ENCODE results near the gene GNA14. TPM values are rescaled to one million over a fixed set of nuclear protein-coding genes. Genes with fewer than 3 reads are reported as not detected.
A peak's percentile ranks its signal among the peaks of the same experiment; 100 is the strongest.

Gene GNA14
- total and polyA plus RNA-seq, 2 donors (not counting 1 experiment from before 2014, with no cell fraction given): 0.50 to 0.52 TPM

GRCh38 chr9:77546376-77546950 lies 101.7 kb downstream of the GNA14 start:
- Histone ChIP-seq H3K27me3 (ENCODE audit: control insufficient read depth, insufficient read depth, low read length) (no peaks in the 10 kb centered on the region), H3K4me3 (replicated peaks in 1 of 4; ENCODE audit: control extremely low read depth in 1 of 4, insufficient read depth in 1 of 4, low read depth in 3 of 4, low read length in 4 of 4) (no peak overlapping the region), H3K79me2 (ENCODE audit: control insufficient read depth, insufficient read depth, low read length) (no peaks in the 10 kb centered on the region), H4K20me1 (ENCODE audit: control insufficient read depth, extremely low read depth, insufficient read depth, low read length) (no peaks in the 10 kb centered on the region), H3K27ac (ENCODE audit: insufficient read depth, low read length) (no peak overlapping the region), H2AFZ (ENCODE audit: low read length) (no peak overlapping the region), H3K4me1 (ENCODE audit: control insufficient read depth, extremely low read depth, insufficient read depth, low read length) (no peaks in the 10 kb centered on the region), H3K9me3 (ENCODE audit: control insufficient read depth, insufficient read depth, low read depth, low read length) (no peaks in the 10 kb centered on the region), H3K4me2 (ENCODE audit: extremely low read depth, insufficient read depth, low read length) (no peak overlapping the region), H3K36me3 (ENCODE audit: control insufficient read depth, insufficient read depth, low read length) (no peaks in the 10 kb centered on the region), H3K9ac (ENCODE audit: insufficient read depth, low read length) (no peak overlapping the region)
- TF ChIP-seq CTCF (conservative IDR thresholded peaks at IDR 0.05 in 1 of 2, IDR thresholded peaks at IDR 0.05 in 1 of 2; ENCODE audit: low read depth in 1 of 2, low read length in 2 of 2) (no peak), EZH2 (IDR thresholded peaks at IDR 0.05; ENCODE audit: low read length, missing control alignments) (no peak)
- DNase-seq (ENCODE audit: low read depth in 2 of 2): peak in 1 of 2 donors; percentile 22

- no peak overlapping the region for H3K9ac ChIP-seq (ENCODE audit: insufficient read depth, low read length)
- H4K20me1 ChIP-seq (ENCODE audit: control insufficient read depth, extremely low read depth, insufficient read depth, low read length): no peaks in the 10 kb centered on the region
- H3K36me3 ChIP-seq (ENCODE audit: control insufficient read depth, insufficient read depth, low read length): no peaks in the 10 kb centered on the region
- H2AFZ ChIP-seq (ENCODE audit: low read length): no peak overlapping the region
- H3K79me2 ChIP-seq (ENCODE audit: control insufficient read depth, insufficient read depth, low read length): no peaks in the 10 kb centered on the region
- no peaks in the 10 kb centered on the region for H3K9me3 ChIP-seq (ENCODE audit: control insufficient read depth, insufficient read depth, low read depth, low read length)
- H3K4me3 ChIP-seq (replicated peaks in 1 of 4; ENCODE audit: control extremely low read depth in 1 of 4, insufficient read depth in 1 of 4, low read depth in 3 of 4, low read length in 4 of 4): no peak overlapping the region
- no peak overlapping the region for H3K4me2 ChIP-seq (ENCODE audit: extremely low read depth, insufficient read depth, low read length)
- TF ChIP-seq EZH2 (IDR thresholded peaks at IDR 0.05; ENCODE audit: low read length, missing control alignments) (no peak), CTCF (conservative IDR thresholded peaks at IDR 0.05 in 1 of 2, IDR thresholded peaks at IDR 0.05 in 1 of 2; ENCODE audit: low read depth in 1 of 2, low read length in 2 of 2) (no peak)
- no peak overlapping the region for H3K27ac ChIP-seq (ENCODE audit: insufficient read depth, low read length)
- peak in 1 of 2 donors; percentile 73 for DNase-seq (ENCODE audit: low read depth in 2 of 2)
- no peaks in the 10 kb centered on the region for H3K27me3 ChIP-seq (ENCODE audit: control insufficient read depth, insufficient read depth, low read length)
- H3K4me1 ChIP-seq (ENCODE audit: control insufficient read depth, extremely low read depth, insufficient read depth, low read length): no peaks in the 10 kb centered on the region
Observed at GRCh38 chr9:77544546-77544945, 103.6 kb downstream of the GNA14 start.

- Histone ChIP-seq H2AFZ (ENCODE audit: low read length) (no peak overlapping the region), H3K79me2 (ENCODE audit: control insufficient read depth, insufficient read depth, low read length) (no peaks in the 10 kb centered on the region), H3K27ac (ENCODE audit: insufficient read depth, low read length) (no peak overlapping the region), H3K36me3 (ENCODE audit: control insufficient read depth, insufficient read depth, low read length) (no peaks in the 10 kb centered on the region), H3K4me3 (replicated peaks in 1 of 4; ENCODE audit: control extremely low read depth in 1 of 4, insufficient read depth in 1 of 4, low read depth in 3 of 4, low read length in 4 of 4) (no peak overlapping the region), H3K9me3 (ENCODE audit: control insufficient read depth, insufficient read depth, low read depth, low read length) (no peaks in the 10 kb centered on the region), H4K20me1 (ENCODE audit: control insufficient read depth, extremely low read depth, insufficient read depth, low read length) (no peaks in the 10 kb centered on the region), H3K9ac (ENCODE audit: insufficient read depth, low read length) (no peak overlapping the region), H3K4me2 (ENCODE audit: extremely low read depth, insufficient read depth, low read length) (no peak overlapping the region), H3K27me3 (ENCODE audit: control insufficient read depth, insufficient read depth, low read length) (no peaks in the 10 kb centered on the region), H3K4me1 (ENCODE audit: control insufficient read depth, extremely low read depth, insufficient read depth, low read length) (no peaks in the 10 kb centered on the region)
- TF ChIP-seq EZH2 (IDR thresholded peaks at IDR 0.05; ENCODE audit: low read length, missing control alignments) (no peak), CTCF (conservative IDR thresholded peaks at IDR 0.05 in 1 of 2, IDR thresholded peaks at IDR 0.05 in 1 of 2; ENCODE audit: low read depth in 1 of 2, low read length in 2 of 2) (no peak)
- DNase-seq (ENCODE audit: low read depth in 2 of 2): no peak
Observed at GRCh38 chr9:77543131-77543822, 104.8 kb downstream of the GNA14 start.

Data from fibroblast of lung (primary cell).